ENCODE measurements around the gene HIBCH. TPM values are rescaled to one million over a fixed set of nuclear protein-coding genes. Genes with fewer than 3 reads are reported as not detected.

HIBCH gene
- total and polyA plus RNA-seq, 9 of the 15 experiments (the other 6 are each of a cell fraction or from before 2014, with no cell fraction given): 17.0 to 65.4 (median 28.3) TPM

DNA sequence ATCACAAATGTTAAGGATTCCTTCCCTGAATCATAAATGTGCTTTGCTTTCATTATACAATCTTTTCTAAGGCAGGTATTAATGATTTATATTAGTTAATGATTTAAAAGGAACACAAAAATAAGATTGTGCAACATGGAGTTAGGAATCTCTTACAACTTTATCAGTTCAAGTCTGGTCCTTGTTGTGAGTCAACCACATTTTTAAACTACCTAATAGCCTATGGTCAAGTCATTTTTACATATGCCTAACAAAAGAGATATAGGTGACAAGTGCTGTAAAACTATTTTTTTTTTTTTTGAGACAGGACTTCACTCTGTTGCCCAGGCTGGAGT is 15.6 kb upstream of the HIBCH start (continued):
- no peak for TF ChIP-seq CBFA2T3 (IDR thresholded peaks at IDR 0.05)
- TF ChIP-seq SMAD1 (IDR thresholded peaks at IDR 0.05; ENCODE audit: low read depth, low read length, partially characterized antibody): no peak
- TF ChIP-seq ARNT (IDR thresholded peaks at IDR 0.05): no peak
- TF ChIP-seq NFE2L1 (tag; IDR thresholded peaks at IDR 0.05; ENCODE audit: borderline replicate concordance, low read depth): no peak
- no peak for TF ChIP-seq CTCF (IDR thresholded peaks at IDR 0.05 in 2 of 3, conservative IDR thresholded peaks at IDR 0.05 in 1 of 3; ENCODE audit: insufficient read depth in 2 of 3, low read depth in 1 of 3, low read length in 3 of 3)
- peak; percentile 30; the same call in 1 of the 2 replicates for TF ChIP-seq SMARCC2 (IDR thresholded peaks at IDR 0.05; ENCODE audit: low read depth)
- no peak for TF ChIP-seq SIN3B (IDR thresholded peaks at IDR 0.05; ENCODE audit: low read depth)
- TF ChIP-seq SRSF3 (IDR thresholded peaks at IDR 0.05; ENCODE audit: insufficient read depth, low read length): no peak
- no peak for TF ChIP-seq SPI1 (IDR thresholded peaks at IDR 0.05; ENCODE audit: borderline replicate concordance, low read depth, low read length)
- TF ChIP-seq ZFPM2 (CRISPR knock-in tag; IDR thresholded peaks at IDR 0.05): no peak
- TF ChIP-seq, protein P1, sequence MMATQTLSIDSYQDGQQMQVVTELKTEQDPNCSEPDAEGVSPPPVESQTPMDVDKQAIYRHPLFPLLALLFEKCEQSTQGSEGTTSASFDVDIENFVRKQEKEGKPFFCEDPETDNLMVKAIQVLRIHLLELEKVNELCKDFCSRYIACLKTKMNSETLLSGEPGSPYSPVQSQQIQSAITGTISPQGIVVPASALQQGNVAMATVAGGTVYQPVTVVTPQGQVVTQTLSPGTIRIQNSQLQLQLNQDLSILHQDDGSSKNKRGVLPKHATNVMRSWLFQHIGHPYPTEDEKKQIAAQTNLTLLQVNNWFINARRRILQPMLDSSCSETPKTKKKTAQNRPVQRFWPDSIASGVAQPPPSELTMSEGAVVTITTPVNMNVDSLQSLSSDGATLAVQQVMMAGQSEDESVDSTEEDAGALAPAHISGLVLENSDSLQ (IDR thresholded peaks at IDR 0.05): no peak
- no peak for TF ChIP-seq ETS2 (tag; IDR thresholded peaks at IDR 0.05; ENCODE audit: borderline replicate concordance, poor library complexity, severe bottlenecking)
- TF ChIP-seq ZBTB8A (IDR thresholded peaks at IDR 0.05; ENCODE audit: partially characterized antibody): no peak
- no peak for TF ChIP-seq ZNF239 (CRISPR knock-in tag; IDR thresholded peaks at IDR 0.05)

All from K562 (cell line).